HG02571 (cell line): ENCODE results near the gene RASSF4.
A peak's percentile ranks its signal among the peaks of the same experiment; 100 is the strongest.
"Not testable (repeated sequence)": the region's sequence is repeated elsewhere in the genome, so short reads cannot be mapped to it uniquely, and the experiment has no call there.

Source experiments
- ATAC-seq: cut with Tn5 transposase; IDR thresholded peaks from one replicate; pipeline ENCODE4 v1.9.1; 2021; ENCODE audit warnings: mild to moderate bottlenecking, moderate library complexity; ENCODE audit not compliant: unreplicated experiment

RASSF4 gene

GRCh38 chr10:45000752-45001380, 41.3 kb downstream of the RASSF4 start, which contains the start of gene ZNF22:
Gene ZNF22 (plus strand): TSS chr10:45000923. CDS start chr10:45003369, 2,446 bp downstream.
- peak; percentile 78 for ATAC-seq

- peak; percentile 78 for ATAC-seq
These were observed 42.0 kb downstream of the RASSF4 start for GRCh38 chr10:45001381-45002148.

GRCh38 chr10:45003432-45004000, 43.9 kb downstream of the RASSF4 start:
- no peak for ATAC-seq

- ATAC-seq, result no peak
These were observed 45.1 kb downstream of the RASSF4 start for GRCh38 chr10:45004661-45005060.

- no peak for ATAC-seq
These were observed 45.7 kb downstream of the RASSF4 start for GRCh38 chr10:45005284-45005683.

GRCh38 chr10:45006276-45007030, 46.9 kb downstream of the RASSF4 start:
- ATAC-seq, result no peak

GRCh38 chr10:45008524-45009161, 49.0 kb downstream of the RASSF4 start:
- ATAC-seq, result peak; percentile 69

- not testable (repeated sequence) for ATAC-seq
These were observed 55.0 kb downstream of the RASSF4 start for GRCh38 chr10:45014557-45014956.

- no peak for ATAC-seq
These were observed 56.0 kb downstream of the RASSF4 start for GRCh38 chr10:45015590-45015989.

- no peak for ATAC-seq
These were observed 63.8 kb downstream of the RASSF4 start for GRCh38 chr10:45023426-45023825.

GRCh38 chr10:45034301-45034700, 74.7 kb downstream of the RASSF4 start:
- no peak for ATAC-seq

GRCh38 chr10:45035673-45036072, 76.1 kb downstream of the RASSF4 start:
- ATAC-seq, result no peak

- no peak for ATAC-seq
These were observed 81.4 kb downstream of the RASSF4 start for GRCh38 chr10:45040921-45041542.

- ATAC-seq, result no peak
These were observed 84.7 kb downstream of the RASSF4 start for GRCh38 chr10:45044290-45044689.
